GM12801 (cell line): ENCODE measurements around the gene TEAD4.

Experiments used
- TF ChIP-seq, protein P1 (sequence below): IDR thresholded peaks from one replicate; pipeline ENCODE4 v1.5.1; 2011; ENCODE audit warnings: control low read depth; ENCODE audit not compliant: insufficient read length; ENCODE audit errors: extremely low read depth

Gene TEAD4

GRCh38 chr12:3075315-3075714, 116.1 kb downstream of the TEAD4 start:
- TF ChIP-seq, protein P1, sequence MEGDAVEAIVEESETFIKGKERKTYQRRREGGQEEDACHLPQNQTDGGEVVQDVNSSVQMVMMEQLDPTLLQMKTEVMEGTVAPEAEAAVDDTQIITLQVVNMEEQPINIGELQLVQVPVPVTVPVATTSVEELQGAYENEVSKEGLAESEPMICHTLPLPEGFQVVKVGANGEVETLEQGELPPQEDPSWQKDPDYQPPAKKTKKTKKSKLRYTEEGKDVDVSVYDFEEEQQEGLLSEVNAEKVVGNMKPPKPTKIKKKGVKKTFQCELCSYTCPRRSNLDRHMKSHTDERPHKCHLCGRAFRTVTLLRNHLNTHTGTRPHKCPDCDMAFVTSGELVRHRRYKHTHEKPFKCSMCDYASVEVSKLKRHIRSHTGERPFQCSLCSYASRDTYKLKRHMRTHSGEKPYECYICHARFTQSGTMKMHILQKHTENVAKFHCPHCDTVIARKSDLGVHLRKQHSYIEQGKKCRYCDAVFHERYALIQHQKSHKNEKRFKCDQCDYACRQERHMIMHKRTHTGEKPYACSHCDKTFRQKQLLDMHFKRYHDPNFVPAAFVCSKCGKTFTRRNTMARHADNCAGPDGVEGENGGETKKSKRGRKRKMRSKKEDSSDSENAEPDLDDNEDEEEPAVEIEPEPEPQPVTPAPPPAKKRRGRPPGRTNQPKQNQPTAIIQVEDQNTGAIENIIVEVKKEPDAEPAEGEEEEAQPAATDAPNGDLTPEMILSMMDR = no peak

DNA sequence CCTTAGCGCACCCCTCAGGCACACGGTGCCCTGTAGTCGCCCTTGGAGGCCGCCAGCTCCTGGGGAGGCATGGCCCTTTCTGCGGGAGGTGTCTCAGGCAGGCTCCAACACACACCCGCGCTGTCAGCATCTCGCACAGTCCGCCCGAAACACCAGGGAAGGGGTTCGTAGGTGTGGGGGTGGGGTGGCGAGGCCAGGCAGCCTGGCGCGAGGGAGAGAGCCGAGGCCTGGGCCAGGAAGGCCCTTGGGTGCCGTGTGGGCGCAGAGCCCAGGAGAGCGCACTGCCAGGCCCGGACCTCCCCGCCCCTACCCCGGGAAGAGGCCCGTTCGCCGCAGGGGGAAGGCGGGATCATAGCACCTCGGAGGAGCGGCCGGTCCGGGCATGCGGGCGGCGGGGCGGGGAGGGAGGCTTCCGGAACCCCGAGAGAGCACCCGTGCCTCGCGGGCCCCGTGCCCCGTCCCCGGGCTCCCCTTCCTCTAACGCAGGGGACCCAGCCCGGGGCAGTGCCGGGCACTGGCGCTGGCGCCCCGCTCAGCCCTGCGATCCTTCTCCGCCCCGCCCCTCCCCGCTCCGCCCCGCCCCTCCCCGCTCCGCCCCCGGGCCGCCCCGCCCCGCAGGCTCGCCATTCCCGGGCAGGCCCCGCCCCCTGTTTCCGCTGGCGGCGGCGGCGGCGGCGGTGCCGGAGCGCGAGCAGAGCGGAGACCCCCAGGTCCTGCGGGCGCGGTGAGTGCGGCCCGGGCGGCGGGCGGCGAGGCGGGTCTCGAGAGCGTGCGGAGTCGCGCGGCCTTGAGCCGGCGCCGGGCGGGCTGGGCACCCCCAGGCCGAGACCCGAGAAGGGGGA, 117.8 kb downstream of the TEAD4 start, which contains the start of gene TSPAN9:
TSPAN9 (plus strand) TSS at position 650 of the 842 bp plus-strand sequence. CDS start 123,815 bp downstream, outside the sequence.
- TF ChIP-seq, protein P1 = no peak

- TF ChIP-seq, protein P1 = no peak
These were observed 118.4 kb downstream of the TEAD4 start for GRCh38 chr12:3077572-3078081.

- TF ChIP-seq, protein P1 = no peak
These were observed 119.1 kb downstream of the TEAD4 start for GRCh38 chr12:3078086-3078820.

DNA sequence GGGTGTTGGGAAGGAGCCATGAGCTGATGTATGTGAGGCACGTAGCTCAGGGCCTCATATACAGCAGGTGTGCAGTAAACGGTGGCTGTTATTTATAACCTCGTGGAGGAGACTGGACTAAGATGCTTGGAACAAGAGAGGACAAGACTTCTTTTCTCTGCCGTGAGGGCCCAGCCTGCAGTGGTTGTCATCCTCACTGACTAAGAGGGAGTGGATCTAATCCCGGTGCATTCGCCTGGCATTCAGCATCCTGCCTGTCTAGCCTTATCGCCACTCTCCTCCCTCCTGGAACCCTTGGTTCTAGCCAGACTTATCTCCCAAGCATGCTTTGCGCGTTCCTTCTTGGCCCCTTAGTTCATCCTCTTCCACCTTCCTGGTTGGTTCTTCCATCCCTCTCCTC, 121.9 kb downstream of the TEAD4 start:
- TF ChIP-seq, protein P1 = no peak

GRCh38 chr12:3081886-3082285, 122.7 kb downstream of the TEAD4 start:
- TF ChIP-seq, protein P1 = no peak

DNA sequence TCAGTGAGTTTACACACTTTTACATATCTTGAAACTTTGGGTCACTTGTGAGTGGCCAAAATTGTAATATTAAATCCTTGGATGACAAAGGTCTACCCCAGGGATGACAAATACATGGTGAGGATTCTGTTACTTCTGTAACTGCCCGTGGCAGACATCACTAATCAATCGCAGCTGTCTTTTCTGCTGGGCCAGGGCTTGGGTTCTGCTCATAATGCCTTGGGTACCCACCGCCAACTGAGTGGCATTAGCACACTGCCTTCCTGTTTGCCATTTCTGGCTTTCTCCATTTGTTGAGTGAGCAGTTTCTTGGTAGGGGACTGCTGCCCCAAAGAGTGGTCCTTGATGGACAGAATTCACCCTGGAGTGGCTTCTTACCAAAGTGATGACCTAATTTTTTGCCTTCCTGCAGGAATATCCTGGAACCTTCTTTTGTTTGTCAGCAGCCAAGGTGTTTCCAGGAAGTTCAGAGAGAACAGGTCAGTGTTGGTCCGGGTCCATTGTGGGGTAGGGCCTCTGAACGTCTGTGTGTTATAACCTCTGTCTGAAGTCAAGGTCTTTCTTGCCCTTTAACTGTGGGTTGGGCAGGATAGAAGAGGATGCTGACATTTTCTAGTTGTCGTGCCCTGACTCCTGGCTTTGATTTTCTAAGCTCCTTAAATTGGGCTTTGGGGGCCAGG, 124.2 kb downstream of the TEAD4 start:
- TF ChIP-seq, protein P1 = no peak
